ELF-1 (cell line): ENCODE results near the gene NCF4.

ENCODE experiments used
- DNase-seq: peaks from one replicate; pipeline ENCODE4 v3.0.0-alpha.2; 2016; ENCODE audit warnings: low read depth, low spot score

NCF4 gene

GRCh38 chr22:36860821-36861659 lies at the start of gene NCF4:
NCF4 (plus strand) TSS chr22:36861006; CDS start chr22:36861172, 166 bp downstream.
- DNase-seq = no peak

GRCh38 chr22:36811094-36811800 lies 49.6 kb upstream of the NCF4 start:
- no peak for DNase-seq

GRCh38 chr22:36814801-36815200 lies 46.0 kb upstream of the NCF4 start:
- no peak for DNase-seq

- DNase-seq = no peak
These were observed 45.1 kb upstream of the NCF4 start for GRCh38 chr22:36815558-36816338.

GRCh38 chr22:36816339-36816635 lies 44.5 kb upstream of the NCF4 start:
- no peak for DNase-seq

- DNase-seq = peak; percentile 39
These were observed 43.9 kb upstream of the NCF4 start, which contains the start of gene PVALB for GRCh38 chr22:36816636-36817524. PVALB (minus strand) TSS chr22:36817035; CDS start chr22:36817005, 30 bp downstream.

GRCh38 chr22:36817525-36817848 lies 43.3 kb upstream of the NCF4 start:
- no peak for DNase-seq

- no peak for DNase-seq
These were observed 42.7 kb upstream of the NCF4 start for GRCh38 chr22:36818010-36818642.

GRCh38 chr22:36819112-36819511 lies 41.7 kb upstream of the NCF4 start:
- DNase-seq = peak; percentile 66

GRCh38 chr22:36822581-36822980 lies 38.2 kb upstream of the NCF4 start:
- DNase-seq = peak; percentile 65

GRCh38 chr22:36823186-36823839 lies 37.5 kb upstream of the NCF4 start:
- peak; percentile 76 for DNase-seq

GRCh38 chr22:36824655-36825054 lies 36.2 kb upstream of the NCF4 start:
- DNase-seq = no peak

GRCh38 chr22:36826262-36826661 lies 34.5 kb upstream of the NCF4 start:
- no peak for DNase-seq

GRCh38 chr22:36828815-36829214 lies 32.0 kb upstream of the NCF4 start:
- no peak for DNase-seq

GRCh38 chr22:36829370-36830002 lies 31.3 kb upstream of the NCF4 start:
- DNase-seq = no peak

- DNase-seq = no peak
These were observed 30.2 kb upstream of the NCF4 start for GRCh38 chr22:36830601-36831000.

- no peak for DNase-seq
These were observed 29.6 kb upstream of the NCF4 start for GRCh38 chr22:36831206-36831605.

GRCh38 chr22:36831717-36832116 lies 29.1 kb upstream of the NCF4 start:
- no peak for DNase-seq

- no peak for DNase-seq
These were observed 27.7 kb upstream of the NCF4 start for GRCh38 chr22:36833073-36833472.

GRCh38 chr22:36835903-36836302 lies 24.9 kb upstream of the NCF4 start:
- DNase-seq = no peak
